ENCODE data around the gene IGFBP3.
"Not testable (repeated sequence)": the region's sequence is repeated elsewhere in the genome, so short reads cannot be mapped to it uniquely, and the experiment has no call there.

IGFBP3 gene, protein sequence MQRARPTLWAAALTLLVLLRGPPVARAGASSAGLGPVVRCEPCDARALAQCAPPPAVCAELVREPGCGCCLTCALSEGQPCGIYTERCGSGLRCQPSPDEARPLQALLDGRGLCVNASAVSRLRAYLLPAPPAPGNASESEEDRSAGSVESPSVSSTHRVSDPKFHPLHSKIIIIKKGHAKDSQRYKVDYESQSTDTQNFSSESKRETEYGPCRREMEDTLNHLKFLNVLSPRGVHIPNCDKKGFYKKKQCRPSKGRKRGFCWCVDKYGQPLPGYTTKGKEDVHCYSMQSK

DNA sequence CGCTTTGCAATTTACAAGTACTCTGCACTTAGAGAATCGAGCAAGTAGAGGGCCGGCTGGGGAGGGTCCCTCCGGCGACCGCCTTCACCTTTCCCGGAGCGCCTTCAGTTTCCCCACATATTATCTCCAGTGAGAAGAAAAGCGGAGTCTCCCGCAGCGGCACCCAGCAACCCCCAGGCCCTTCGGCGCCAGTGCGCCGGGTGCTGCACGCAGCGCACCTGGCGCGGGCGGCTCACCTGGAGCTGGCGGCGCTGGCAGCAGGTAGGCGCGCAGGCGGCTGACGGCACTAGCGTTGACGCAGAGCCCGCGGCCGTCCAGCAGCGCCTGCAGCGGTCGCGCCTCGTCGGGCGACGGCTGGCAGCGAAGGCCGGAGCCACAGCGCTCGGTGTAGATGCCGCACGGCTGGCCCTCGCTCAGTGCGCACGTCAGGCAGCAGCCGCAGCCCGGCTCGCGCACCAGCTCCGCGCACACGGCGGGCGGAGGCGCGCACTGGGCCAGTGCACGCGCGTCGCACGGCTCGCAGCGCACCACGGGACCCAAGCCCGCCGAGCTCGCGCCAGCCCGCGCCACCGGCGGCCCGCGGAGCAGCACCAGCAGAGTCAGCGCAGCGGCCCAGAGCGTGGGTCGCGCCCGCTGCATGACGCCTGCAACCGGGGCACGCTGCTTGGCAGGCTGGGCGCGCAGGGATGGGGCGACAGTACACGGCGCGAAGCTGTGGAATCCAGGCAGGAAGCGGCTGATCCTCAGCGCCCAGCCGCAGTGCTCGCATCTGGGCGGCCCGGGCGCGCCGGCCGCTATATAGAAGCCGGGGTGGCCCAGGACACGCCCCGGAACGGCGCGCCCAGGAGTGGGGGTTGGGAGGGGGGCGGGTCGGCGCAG is at the start of gene IGFBP3:
IGFBP3 (minus strand) TSS at position 771 of the 879 bp plus-strand sequence; CDS start at position 639, 132 bp downstream.
- peak within 1 kb of the TSS; percentile 57 for H3K4me3 ChIP-seq (ENCODE audit: low read depth, low read length)

DNA sequence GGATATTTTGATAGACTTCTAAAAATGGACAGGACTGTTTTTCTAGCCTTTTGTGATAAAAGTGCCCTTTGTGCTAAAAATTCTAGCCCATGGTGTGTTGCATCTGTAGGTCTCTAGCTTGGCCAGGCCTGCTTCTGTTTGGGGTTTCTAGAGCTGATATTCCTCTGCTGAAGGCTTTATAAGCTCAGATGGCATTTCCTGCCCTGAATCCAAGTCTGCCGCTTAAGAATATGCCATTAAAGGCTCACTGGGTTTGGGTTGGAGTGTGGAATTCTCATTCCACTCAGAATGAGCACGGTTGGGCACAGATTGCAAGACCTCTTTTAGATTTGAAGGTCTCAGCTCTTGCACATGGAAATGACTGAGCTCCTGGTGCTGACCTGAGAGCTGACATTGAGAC is 49.4 kb upstream of the IGFBP3 start:
- no peak overlapping the region for H3K4me3 ChIP-seq (ENCODE audit: low read depth, low read length)

DNA sequence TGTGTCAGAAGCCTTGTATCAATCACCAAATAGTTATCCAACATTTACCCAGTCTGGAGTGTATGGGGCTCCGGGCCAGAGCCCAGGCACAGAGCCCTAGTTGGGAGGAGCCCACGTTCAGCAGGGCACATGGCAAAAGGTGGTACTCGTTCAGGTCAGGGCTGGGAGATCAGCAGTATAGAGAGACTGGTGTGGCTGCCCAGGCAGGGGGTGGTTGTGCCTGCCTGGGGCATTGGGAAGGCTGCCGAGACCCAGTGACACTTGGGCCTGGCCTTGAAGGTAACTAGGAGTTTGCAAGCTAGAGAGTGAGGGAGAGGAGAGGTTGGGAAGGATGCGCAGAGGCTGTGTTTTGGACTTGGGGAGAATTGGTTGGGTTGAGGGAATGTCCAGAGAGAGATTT is 48.9 kb upstream of the IGFBP3 start:
- no peak overlapping the region for H3K4me3 ChIP-seq (ENCODE audit: low read depth, low read length)

DNA sequence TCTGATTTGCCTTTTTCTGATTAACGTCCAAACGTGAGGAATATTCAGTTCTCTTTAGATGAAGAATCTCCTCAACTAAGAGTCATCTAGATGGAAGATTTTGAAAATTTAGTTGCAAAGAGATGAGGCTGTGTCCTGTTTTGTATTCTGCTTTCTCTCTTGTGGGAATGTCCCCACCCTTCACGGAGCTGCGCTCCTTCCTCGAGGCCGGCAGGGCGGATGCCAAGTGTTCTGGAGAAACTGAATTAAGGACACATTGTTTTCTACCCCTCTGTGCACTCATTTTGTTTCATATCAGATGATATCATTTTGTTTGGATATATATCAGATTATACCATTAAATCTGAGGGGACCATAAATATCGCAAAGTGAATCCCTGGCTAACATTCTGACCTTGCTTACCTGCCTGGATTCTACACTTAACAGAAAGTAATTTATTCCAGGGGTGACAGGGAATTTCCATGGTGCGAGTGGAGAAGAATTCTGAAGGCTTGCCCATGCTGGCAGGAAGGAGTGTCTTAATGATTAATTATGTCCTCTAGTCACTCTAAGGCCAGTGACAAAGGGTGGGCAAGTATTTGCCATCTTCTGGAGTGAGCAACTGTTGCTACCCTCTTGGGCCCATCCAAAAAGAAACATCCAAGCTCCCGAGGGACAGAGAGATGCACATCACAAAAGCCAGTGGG is 47.9 kb upstream of the IGFBP3 start:
- H3K4me3 ChIP-seq (ENCODE audit: low read depth, low read length) = no peak overlapping the region

DNA sequence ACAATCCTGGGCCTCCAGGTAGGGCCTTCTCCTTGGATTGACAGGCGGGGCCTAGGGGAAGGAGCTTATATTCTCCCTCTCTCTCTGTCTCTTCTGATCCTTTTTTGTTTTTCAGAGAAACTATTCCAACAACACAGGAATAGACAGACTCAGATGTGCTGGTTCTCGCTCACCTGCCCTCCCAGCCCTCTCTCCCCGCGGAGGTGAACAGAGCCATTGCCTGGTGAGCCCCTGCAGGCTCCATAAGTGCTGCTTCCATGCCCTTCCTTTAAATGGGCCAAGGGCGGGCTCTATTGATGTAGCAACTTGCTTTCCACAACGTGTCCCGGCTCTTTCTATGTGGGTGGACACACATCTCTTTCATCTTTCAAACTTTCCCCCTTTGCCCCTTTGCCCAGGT is 47.2 kb upstream of the IGFBP3 start:
- H3K4me3 ChIP-seq (ENCODE audit: low read depth, low read length) = no peak overlapping the region

DNA sequence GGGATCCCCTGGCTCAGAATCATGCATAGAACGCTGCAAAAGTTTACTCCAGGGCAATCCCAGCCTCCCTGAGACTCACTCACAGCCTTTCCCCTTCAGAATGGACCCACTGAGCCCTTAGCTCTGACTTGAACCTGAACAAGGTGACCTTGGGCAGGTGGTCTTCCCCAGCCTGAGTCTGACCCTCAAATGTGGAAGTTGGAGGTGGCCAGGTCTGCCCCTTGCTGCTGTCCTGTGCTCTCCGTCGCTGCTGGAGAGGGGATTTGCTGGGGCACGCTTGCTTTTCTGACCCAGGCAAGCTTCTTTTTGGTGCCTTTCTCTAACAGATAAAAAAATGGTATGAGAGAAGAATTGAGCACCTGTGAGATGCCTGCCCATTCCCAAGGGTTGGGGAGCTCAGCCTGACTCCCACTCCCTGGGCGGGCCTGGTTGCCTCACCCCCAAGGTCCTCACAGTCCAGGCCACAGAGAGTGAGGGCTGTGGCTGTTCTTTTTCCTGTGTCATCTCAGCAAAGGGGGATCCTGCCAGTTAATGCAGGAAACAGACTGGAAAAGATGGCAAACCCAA is 46.6 kb upstream of the IGFBP3 start:
- no peak overlapping the region for H3K4me3 ChIP-seq (ENCODE audit: low read depth, low read length)

DNA sequence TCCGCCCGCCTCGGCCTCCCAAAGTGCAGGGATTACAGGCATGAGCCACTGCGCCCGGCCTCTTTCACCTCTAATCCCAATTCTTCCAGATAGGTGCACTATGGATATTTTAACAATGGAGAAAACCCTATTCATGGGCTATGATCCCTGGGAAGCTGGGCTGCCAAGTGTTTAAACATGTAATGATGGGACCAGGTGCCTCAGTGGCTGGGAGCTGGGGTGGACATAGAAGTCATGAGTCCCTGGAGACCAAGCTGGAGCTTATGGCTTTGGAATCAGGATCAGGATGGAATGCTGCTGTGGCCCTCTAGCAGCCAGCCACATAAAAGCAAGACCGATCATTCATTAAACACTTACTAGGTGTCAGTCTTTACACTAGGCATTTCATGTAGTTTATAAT is 41.8 kb upstream of the IGFBP3 start:
- H3K4me3 ChIP-seq (ENCODE audit: low read depth, low read length) = no peak overlapping the region

DNA sequence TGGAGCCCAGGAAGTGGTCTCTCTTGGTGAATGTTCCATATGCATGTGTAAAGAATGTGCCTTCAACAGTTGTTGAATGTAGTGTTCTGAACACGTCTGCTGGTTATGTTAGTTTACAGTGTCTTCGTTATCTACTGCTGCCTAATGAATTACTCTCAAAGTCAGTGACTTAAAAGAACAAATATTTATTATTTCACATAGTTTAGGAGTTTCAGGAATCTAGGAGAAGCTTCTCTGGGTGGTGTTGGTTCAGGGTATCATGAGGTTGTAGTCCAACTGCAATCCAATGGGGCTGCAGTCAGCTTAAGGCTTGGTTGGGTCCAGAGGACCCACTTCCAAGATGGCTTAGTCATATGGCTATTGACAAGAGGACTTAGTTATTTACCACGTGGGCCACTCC is 36.6 kb upstream of the IGFBP3 start:
- H3K4me3 ChIP-seq (ENCODE audit: low read depth, low read length) = no peak overlapping the region

DNA sequence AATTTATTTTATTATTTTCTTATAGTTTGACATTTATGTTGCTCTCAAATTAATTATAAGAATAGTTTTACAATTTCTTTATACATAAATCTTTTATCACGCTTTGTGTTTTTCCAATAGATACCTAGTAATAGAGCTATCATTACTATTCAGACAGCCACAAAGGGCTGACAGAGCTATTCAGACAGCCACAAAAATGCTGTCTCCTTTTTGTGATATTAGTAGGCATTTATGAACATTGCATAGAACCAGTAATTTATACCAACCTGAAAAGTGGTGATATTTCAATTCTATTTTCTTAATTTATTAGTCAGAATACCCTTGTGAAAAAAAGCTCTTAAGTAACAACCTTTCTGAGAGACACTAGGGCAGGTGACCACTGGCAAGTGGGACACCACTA is 34.2 kb upstream of the IGFBP3 start:
- no peak overlapping the region for H3K4me3 ChIP-seq (ENCODE audit: low read depth, low read length)

DNA sequence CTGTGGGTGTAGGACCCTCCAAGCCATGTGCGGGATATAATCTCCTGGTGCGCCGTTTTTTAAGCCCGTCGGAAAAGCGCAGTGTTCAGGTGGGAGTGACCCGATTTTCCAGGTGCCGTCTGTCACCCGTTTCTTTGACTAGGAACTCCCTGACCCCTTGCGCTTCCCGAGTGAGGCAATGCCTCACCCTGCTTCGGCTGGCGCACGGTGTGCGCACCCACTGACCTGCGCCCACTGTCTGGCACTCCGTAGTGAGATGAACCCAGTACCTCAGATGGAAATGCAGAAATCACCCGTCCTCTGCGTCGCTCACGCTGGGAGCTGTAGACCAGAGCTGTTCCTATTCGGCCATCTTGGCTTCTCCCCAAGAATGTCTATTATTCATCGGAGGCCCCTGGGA is 32.0 kb upstream of the IGFBP3 start:
- H3K4me3 ChIP-seq (ENCODE audit: low read depth, low read length) = not testable (repeated sequence)

DNA sequence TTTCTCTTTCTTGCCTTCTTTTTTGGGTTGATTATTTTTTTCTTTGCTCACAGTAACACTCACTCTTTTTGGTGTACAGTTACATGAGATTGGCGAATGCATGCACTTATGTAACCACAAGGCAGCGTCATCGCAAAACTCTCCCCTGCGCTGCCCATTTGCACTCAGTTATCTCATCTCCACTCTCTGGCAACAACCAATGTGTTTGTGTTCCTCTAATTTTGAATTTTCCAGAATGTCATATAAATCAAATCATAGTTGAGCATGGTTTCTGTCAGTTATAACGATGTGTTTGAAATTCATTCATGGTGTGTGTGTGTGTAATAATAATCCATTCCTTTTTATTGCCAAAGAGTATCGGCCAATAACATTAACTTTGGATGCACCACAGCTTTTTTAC is 23.0 kb upstream of the IGFBP3 start:
- no peak overlapping the region for H3K4me3 ChIP-seq (ENCODE audit: low read depth, low read length)

DNA sequence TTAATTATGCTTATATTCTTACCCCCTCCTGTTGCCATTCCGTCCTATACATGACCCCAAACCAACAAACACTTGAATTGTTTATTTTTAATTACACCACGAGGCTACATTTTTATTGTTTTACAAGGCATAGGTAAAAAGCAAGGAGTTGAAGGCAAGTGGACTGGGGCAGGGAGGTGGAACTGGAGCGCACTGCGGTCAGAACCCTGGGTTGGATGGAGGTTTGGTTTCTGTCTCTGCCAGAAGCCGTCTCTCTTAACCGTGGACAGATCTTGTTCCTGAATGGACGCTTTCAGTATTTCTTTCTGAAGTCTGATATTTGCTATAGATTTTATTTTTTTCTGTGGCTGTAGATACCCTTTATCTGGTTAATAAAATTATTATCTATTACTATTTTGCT is 19.9 kb upstream of the IGFBP3 start:
- H3K4me3 ChIP-seq (ENCODE audit: low read depth, low read length) = no peak overlapping the region

DNA sequence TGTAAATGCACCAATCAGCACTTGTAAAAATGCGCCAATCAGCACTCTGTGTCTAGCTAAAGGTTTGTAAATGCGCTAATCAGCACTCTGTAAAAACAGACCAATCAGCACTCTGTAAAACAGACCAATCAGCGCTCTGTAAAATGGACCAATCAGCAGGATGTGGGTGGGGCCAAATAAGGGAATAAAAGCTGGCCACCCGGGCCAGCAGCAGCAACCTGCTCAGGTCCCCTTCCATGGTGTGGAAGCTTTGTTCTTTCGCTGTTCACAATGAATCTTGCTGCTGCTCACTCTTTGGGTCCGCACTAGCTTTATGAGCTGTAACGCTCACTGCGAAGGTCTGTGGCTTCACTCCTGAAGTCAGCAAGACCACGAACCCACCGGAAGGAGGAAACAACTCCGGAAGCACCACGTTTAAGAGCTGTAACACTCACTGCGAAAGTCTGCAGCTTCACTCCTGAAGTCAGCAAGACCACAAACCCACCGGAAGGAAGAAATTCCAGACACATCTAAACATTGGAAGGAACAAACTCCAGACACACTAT is 19.2 kb upstream of the IGFBP3 start:
- not testable (repeated sequence) for H3K4me3 ChIP-seq (ENCODE audit: low read depth, low read length)

DNA sequence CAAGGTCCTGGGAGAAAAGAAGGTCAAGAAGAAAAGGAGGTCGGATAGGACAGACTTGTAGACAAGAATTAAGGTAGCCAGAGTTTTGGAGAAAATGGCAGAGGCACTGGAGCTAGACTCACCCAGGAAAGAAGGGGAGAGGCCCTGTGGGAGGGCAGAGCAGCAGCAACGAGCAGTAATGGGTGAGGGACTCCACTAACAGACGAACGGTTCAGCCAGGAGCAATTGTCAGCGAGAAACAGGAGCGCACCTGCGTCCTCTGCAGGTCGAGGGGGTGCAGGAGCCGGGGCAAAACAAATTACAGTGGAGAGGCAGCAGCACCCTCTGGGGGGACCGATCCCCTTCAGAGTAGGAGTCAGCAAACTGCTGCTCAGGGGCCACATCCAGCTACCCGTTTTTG is 18.5 kb upstream of the IGFBP3 start:
- H3K4me3 ChIP-seq (ENCODE audit: low read depth, low read length) = no peak overlapping the region

DNA sequence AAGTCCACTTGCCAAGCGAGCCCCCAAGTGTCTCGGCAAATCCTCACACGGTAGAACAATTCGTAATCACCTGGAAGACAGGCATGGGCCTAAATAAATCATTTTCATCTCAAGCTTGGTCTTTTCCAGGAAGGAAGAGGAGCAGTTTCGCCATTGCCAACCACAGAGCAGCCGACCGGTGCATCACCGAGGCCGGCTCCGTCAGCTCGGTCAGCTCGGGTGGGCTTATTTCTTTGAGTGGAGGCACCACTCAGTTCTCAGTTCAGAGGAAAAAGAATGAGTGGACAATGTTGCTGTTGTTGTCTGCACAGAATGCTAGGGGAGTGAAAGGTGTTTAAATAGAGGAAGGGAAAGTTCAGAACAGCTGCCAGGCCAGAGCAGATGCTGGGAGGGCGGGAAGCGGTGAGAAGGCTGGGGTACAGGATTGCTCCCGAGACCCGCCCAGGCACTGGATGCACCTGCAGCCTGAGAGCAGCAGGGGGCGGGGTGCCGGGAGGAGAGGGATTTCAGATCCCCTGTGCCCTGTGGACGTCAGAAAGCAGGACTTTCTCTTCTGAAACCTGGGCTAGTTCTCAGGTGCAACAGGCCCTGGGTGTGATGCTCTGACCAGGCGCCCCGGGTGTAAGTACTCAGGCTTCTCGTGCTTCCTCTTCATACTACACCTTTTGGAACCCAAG is 17.7 kb upstream of the IGFBP3 start:
- no peak overlapping the region for H3K4me3 ChIP-seq (ENCODE audit: low read depth, low read length)

DNA sequence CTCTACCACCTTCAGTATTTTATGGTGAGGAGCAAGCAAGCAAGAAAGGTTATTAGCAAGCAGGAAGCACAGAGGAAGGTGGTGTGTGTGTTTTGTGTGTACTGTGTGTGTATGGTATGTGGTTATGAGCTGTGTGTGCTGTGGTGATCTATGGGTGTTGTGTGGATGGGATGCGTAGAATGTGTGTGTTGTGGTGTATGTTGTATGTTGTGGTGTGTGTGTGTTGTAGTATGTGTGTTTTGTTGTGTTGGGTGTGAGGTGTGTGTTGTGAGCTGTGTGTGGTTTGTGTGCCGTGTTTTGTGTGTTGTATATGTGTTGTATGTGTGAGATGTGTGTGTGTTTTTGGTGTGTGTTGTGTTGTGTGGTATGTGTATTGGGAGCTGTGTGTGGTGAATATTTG is 16.8 kb upstream of the IGFBP3 start:
- H3K4me3 ChIP-seq (ENCODE audit: low read depth, low read length) = no peak overlapping the region

DNA sequence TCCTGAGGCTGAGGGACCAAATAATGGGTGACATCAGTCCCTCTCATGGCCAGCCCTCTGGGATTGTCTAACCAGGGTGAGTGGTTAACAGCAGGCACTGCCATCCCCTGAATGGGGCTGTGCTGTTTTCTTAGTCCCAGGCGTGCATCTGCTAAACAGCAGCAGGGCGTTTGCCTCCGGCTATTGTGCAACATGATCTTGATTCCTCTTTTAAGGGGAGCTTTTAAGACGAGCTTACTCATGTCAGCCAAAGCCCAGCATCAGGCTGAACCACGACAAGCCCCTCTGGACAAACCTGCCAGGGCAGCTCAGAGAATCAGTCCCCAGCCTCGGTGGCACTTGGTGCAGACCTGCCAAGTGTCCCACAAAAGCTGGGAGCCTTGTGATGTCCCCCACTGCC is 16.2 kb upstream of the IGFBP3 start:
- H3K4me3 ChIP-seq (ENCODE audit: low read depth, low read length) = no peak overlapping the region

DNA sequence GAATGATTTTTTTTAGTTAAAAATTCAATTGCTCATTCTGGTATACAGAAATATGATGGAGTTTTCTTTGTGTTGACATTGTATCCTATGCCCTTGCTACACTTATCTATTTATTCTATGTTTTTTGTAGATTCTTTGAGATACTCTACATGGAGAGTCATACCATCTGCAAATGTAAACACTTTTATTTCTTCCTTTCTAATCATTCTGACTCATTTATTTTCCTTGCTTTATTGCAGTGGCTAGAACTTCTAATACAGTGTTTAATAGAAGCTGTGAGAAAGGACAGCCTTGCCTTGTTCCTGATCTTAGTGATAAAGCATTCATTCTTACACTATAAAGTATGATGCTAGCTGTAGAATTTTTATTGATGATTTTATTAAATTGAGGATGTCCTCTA is 9.9 kb upstream of the IGFBP3 start:
- no peak overlapping the region for H3K4me3 ChIP-seq (ENCODE audit: low read depth, low read length)

DNA sequence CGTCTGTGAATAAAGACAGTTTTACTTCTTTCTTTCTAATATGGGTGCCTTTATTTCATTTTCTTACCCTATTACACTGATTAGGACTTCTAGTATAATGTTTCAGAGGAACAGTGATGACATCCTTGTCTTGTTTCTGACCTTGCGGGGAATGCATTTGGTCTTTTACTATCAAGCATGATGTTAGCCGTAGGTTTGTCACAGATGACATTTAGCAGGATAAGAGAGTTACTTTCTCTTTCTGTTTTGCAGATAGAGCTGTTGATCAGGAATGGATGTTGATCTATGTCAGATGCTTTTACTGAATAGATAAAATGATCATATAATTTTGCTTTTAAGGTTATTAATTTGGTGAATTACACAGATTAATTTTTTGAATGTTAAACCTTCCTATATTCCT is 6.6 kb upstream of the IGFBP3 start:
- no peak overlapping the region for H3K4me3 ChIP-seq (ENCODE audit: low read depth, low read length)

DNA sequence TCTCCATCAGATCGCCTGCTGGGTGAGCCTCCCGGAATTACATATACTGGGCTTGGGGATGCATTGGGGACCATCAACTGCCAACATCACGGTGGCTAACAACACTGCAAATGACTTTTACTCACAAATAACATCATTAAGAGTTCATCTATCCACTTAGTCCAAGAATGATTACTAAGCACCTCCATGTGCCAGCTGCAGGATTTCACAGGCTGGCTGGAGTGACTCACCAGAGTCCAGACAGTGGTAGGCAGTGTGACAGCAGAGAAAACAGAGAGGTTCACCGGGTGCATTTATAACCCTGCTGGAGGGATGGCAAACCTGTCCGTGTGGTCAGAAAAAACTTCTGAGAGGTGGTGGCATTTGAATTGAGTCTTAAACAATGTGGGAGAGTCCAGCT is 3.2 kb upstream of the IGFBP3 start:
- H3K4me3 ChIP-seq (ENCODE audit: low read depth, low read length) = no peak overlapping the region

DNA sequence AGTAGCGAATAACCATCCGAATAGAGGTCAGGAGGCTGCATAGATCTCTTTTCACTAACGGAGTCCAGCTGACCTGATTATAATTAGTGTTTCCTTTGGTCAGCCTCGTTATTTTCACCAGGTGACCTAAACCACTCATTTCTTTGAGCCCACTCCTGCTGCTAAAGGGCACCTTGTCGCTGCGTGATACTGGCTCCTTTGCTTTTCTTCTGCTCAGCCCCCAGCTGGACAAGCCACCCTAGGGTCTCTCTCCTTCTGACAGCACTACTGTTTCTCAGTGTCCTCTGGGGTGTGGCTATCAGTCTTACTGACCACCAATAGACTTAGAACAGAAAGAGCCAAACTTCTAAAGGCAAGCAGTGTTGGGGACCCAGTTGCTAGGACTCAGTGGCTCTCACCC is 2.7 kb upstream of the IGFBP3 start:
- no peak overlapping the region for H3K4me3 ChIP-seq (ENCODE audit: low read depth, low read length)
